ENCODE measurements around the gene ZBTB7C.

ZBTB7C gene

GRCh38 chr18:48095726-48096125 lies 313.5 kb downstream of the ZBTB7C start:
- DNase-seq (ENCODE audit: low read depth in 2 of 2): no peak

- no peak for DNase-seq (ENCODE audit: low read depth in 2 of 2)
Observed at GRCh38 chr18:48093104-48093503, 316.1 kb downstream of the ZBTB7C start.

GRCh38 chr18:48091869-48092497 lies 317.2 kb downstream of the ZBTB7C start:
- no peak for DNase-seq (ENCODE audit: low read depth in 2 of 2)

GRCh38 chr18:48090702-48091101 lies 318.5 kb downstream of the ZBTB7C start:
- DNase-seq (ENCODE audit: low read depth in 2 of 2): no peak

GRCh38 chr18:48090021-48090420 lies 319.2 kb downstream of the ZBTB7C start:
- DNase-seq (ENCODE audit: low read depth in 2 of 2): no peak

- no peak for DNase-seq (ENCODE audit: low read depth in 2 of 2)
Observed at GRCh38 chr18:48085781-48086487, 323.2 kb downstream of the ZBTB7C start.

GRCh38 chr18:48084858-48085257 lies 324.3 kb downstream of the ZBTB7C start:
- DNase-seq (ENCODE audit: low read depth in 2 of 2): no peak

GRCh38 chr18:48084041-48084757 lies 325.0 kb downstream of the ZBTB7C start:
- no peak for DNase-seq (ENCODE audit: low read depth in 2 of 2)

- no peak for DNase-seq (ENCODE audit: low read depth in 2 of 2)
Observed at GRCh38 chr18:48080546-48080945, 328.6 kb downstream of the ZBTB7C start.

- no peak for DNase-seq (ENCODE audit: low read depth in 2 of 2)
Observed at GRCh38 chr18:48079885-48080284, 329.3 kb downstream of the ZBTB7C start.

GRCh38 chr18:48078448-48078847 lies 330.7 kb downstream of the ZBTB7C start:
- no peak for DNase-seq (ENCODE audit: low read depth in 2 of 2)

- no peak for DNase-seq (ENCODE audit: low read depth in 2 of 2)
Observed at GRCh38 chr18:48077291-48077690, 331.9 kb downstream of the ZBTB7C start.

GRCh38 chr18:48076461-48076860 lies 332.7 kb downstream of the ZBTB7C start:
- DNase-seq (ENCODE audit: low read depth in 2 of 2): no peak

- DNase-seq (ENCODE audit: low read depth in 2 of 2): no peak
Observed at GRCh38 chr18:48075707-48076093, 333.5 kb downstream of the ZBTB7C start.

- no peak for DNase-seq (ENCODE audit: low read depth in 2 of 2)
Observed at GRCh38 chr18:48074929-48075706, 334.1 kb downstream of the ZBTB7C start.

GRCh38 chr18:48073211-48073930 lies 335.8 kb downstream of the ZBTB7C start:
- DNase-seq (ENCODE audit: low read depth in 2 of 2): no peak

GRCh38 chr18:48072428-48073204 lies 336.6 kb downstream of the ZBTB7C start:
- DNase-seq (ENCODE audit: low read depth in 2 of 2): no peak

GRCh38 chr18:48068916-48069445 lies 340.2 kb downstream of the ZBTB7C start:
- no peak for DNase-seq (ENCODE audit: low read depth in 2 of 2)

- no peak for DNase-seq (ENCODE audit: low read depth in 2 of 2)
Observed at GRCh38 chr18:48066225-48066652, 342.9 kb downstream of the ZBTB7C start.

GRCh38 chr18:48065601-48065995 lies 343.6 kb downstream of the ZBTB7C start:
- DNase-seq (ENCODE audit: low read depth in 2 of 2): no peak
